Stimulated activated CD8-positive, alpha-beta memory T cell treated with anti-CD3 and anti-CD28 coated beads, Interleukin-12 subunit alpha, Interleukin-12 subunit beta, amount 100 ng/mL, for 24 hours (primary cell): ENCODE measurements around the gene SAV1.
"Not testable (repeated sequence)": the region's sequence is repeated elsewhere in the genome, so short reads cannot be mapped to it uniquely, and the experiment has no call there.

Experiments used
- DNase-seq: peaks from one replicate; pipeline ENCODE4 v3.0.0-alpha.2; 2020; ENCODE audit errors: extremely low read depth

The SAV1 gene

GRCh38 chr14:50665300-50665699 is 2.8 kb downstream of the SAV1 start:
- DNase-seq, result not testable (repeated sequence)

GRCh38 chr14:50664579-50664978 is 3.5 kb downstream of the SAV1 start:
- not testable (repeated sequence) for DNase-seq

- no peak for DNase-seq
Observed at GRCh38 chr14:50659327-50659974, 8.7 kb downstream of the SAV1 start.

GRCh38 chr14:50658203-50658602 is 9.9 kb downstream of the SAV1 start:
- DNase-seq, result no peak

- no peak for DNase-seq
Observed at GRCh38 chr14:50657753-50658152, 10.4 kb downstream of the SAV1 start.

- no peak for DNase-seq
Observed at GRCh38 chr14:50656776-50657175, 11.3 kb downstream of the SAV1 start.

GRCh38 chr14:50649691-50650090 is 18.4 kb downstream of the SAV1 start:
- DNase-seq, result no peak

- no peak for DNase-seq
Observed at GRCh38 chr14:50647753-50648152, 20.4 kb downstream of the SAV1 start.

- no peak for DNase-seq
Observed at GRCh38 chr14:50647282-50647681, 20.8 kb downstream of the SAV1 start.

GRCh38 chr14:50635141-50635540 is 33.0 kb downstream of the SAV1 start:
- DNase-seq, result no peak

- no peak for DNase-seq
Observed at GRCh38 chr14:50633954-50634353, 34.2 kb downstream of the SAV1 start.

- no peak for DNase-seq
Observed at GRCh38 chr14:50631408-50631821, 36.7 kb downstream of the SAV1 start.

GRCh38 chr14:50624947-50625346 is 43.2 kb downstream of the SAV1 start:
- not testable (repeated sequence) for DNase-seq

- no peak for DNase-seq
Observed at GRCh38 chr14:50624447-50624846, 43.7 kb downstream of the SAV1 start.

- DNase-seq, result no peak
Observed at GRCh38 chr14:50622978-50623377, 45.1 kb downstream of the SAV1 start.

GRCh38 chr14:50620341-50620740 is 47.8 kb downstream of the SAV1 start:
- DNase-seq, result no peak

- DNase-seq, result no peak
Observed at GRCh38 chr14:50619569-50620141, 48.5 kb downstream of the SAV1 start.

- no peak for DNase-seq
Observed at GRCh38 chr14:50616275-50616674, 51.8 kb downstream of the SAV1 start.

GRCh38 chr14:50615552-50615951 is 52.6 kb downstream of the SAV1 start:
- no peak for DNase-seq

- no peak for DNase-seq
Observed at GRCh38 chr14:50615056-50615455, 53.0 kb downstream of the SAV1 start.

- DNase-seq, result no peak
Observed at GRCh38 chr14:50612806-50613205, 55.3 kb downstream of the SAV1 start.

GRCh38 chr14:50610465-50610864 is 57.6 kb downstream of the SAV1 start:
- DNase-seq, result no peak

GRCh38 chr14:50608302-50608851 is 59.7 kb downstream of the SAV1 start:
- DNase-seq, result no peak

- no peak for DNase-seq
Observed at GRCh38 chr14:50607761-50608160, 60.3 kb downstream of the SAV1 start.
